Astrocyte of the spinal cord (primary cell): ENCODE results near the gene TEX12.
A peak's percentile ranks its signal among the peaks of the same experiment; 100 is the strongest.

Source experiments
- DNase-seq: peaks from one replicate; pipeline ENCODE4 v3.0.0; 2011; ENCODE audit warnings: low read depth, low spot score
- H3K4me3 ChIP-seq: 2 replicates; pipeline ENCODE4 v1.5.1; 2011; ENCODE audit warnings: low read depth, mild to moderate bottlenecking, low read length, moderate library complexity
- in situ Hi-C: cut with HindIII; loops from 2 replicates; pipeline ENCODE4 v1.10.0; 2017; ENCODE audit warnings: low sequenced_read_pairs
- TF ChIP-seq, protein P1 (sequence below): IDR thresholded peaks from 2 replicates; pipeline ENCODE4 v1.5.1; 2012; ENCODE audit warnings: low read depth, mild to moderate bottlenecking, low read length, inconsistent platforms

TEX12 gene

GRCh38 chr11:112219476-112220232 lies 52.5 kb downstream of the TEX12 start:
- H3K4me3 ChIP-seq: no peak overlapping the region
- DNase-seq: peak; percentile 79
- TF ChIP-seq, protein P1, sequence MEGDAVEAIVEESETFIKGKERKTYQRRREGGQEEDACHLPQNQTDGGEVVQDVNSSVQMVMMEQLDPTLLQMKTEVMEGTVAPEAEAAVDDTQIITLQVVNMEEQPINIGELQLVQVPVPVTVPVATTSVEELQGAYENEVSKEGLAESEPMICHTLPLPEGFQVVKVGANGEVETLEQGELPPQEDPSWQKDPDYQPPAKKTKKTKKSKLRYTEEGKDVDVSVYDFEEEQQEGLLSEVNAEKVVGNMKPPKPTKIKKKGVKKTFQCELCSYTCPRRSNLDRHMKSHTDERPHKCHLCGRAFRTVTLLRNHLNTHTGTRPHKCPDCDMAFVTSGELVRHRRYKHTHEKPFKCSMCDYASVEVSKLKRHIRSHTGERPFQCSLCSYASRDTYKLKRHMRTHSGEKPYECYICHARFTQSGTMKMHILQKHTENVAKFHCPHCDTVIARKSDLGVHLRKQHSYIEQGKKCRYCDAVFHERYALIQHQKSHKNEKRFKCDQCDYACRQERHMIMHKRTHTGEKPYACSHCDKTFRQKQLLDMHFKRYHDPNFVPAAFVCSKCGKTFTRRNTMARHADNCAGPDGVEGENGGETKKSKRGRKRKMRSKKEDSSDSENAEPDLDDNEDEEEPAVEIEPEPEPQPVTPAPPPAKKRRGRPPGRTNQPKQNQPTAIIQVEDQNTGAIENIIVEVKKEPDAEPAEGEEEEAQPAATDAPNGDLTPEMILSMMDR: peak; percentile 68
- in situ Hi-C loops: no loop called here

GRCh38 chr11:112221274-112221835 lies 54.2 kb downstream of the TEX12 start:
- H3K4me3 ChIP-seq: no peak overlapping the region
- TF ChIP-seq, protein P1: no peak
- DNase-seq: no peak
- in situ Hi-C loops: no loop called here
